Kidney (tissue), 14 donors: Measurements from ENCODE around the gene RPUSD1. TPM values are rescaled to one million over a fixed set of nuclear protein-coding genes. Genes with fewer than 3 reads are reported as not detected.

ENCODE experiments used
- DNase-seq, 5 donors: peaks; one replicate each; pipeline ENCODE4 v3.0.0-alpha.2; 2013 to 2020
- FAIRE-seq: peaks from 2 replicates; lab custom pipeline; 2012; peaks lifted over from hg19 to GRCh38; lab: Jason Lieb, UNC
- H3K27ac ChIP-seq, 2 donors: one replicate each; pipeline ENCODE4 v1.7.0; 2013; ENCODE audit warnings: low read depth in 2 of 2, low read length in 2 of 2, inconsistent platforms in 1 of 2
- H3K27me3 ChIP-seq: one replicate; pipeline ENCODE4 v1.7.1; 2013; ENCODE audit warnings: low read length, inconsistent platforms; ENCODE audit not compliant: control insufficient read depth, insufficient read depth
- H3K36me3 ChIP-seq, 3 donors: one replicate each; pipeline versions ENCODE4 v1.7.0 to v1.7.1; 2013; ENCODE audit warnings: low read length in 3 of 3, control low read depth in 1 of 3, inconsistent platforms in 1 of 3; ENCODE audit not compliant: insufficient read depth in 3 of 3, control insufficient read depth in 2 of 3
- H3K4me1 ChIP-seq, 3 donors: one replicate each; pipeline versions ENCODE4 v1.7.0 to v1.7.1; 2013; ENCODE audit warnings: low read length in 3 of 3, inconsistent platforms in 1 of 3, low read depth in 1 of 3; ENCODE audit not compliant: control insufficient read depth in 2 of 3, insufficient read depth in 2 of 3
- H3K4me3 ChIP-seq, 3 donors: one replicate each; pipeline versions ENCODE4 v1.7.0 to v1.8.1; 2013; ENCODE audit warnings: low read length in 3 of 3, control low read depth in 1 of 3, inconsistent platforms in 1 of 3
- H3K9ac ChIP-seq, 3 donors: one replicate each; pipeline versions ENCODE4 v1.7.0 to v1.7.1; 2013; ENCODE audit warnings: low read length in 3 of 3, control low read depth in 1 of 3, inconsistent platforms in 1 of 3
- H3K9me3 ChIP-seq, 3 donors: one replicate each; pipeline versions ENCODE4 v1.7.0 to v1.7.1; 2013; ENCODE audit warnings: low read length in 3 of 3, control low read depth in 1 of 3, inconsistent platforms in 1 of 3; ENCODE audit not compliant: control insufficient read depth in 2 of 3, insufficient read depth in 1 of 3
- CTCF ChIP-seq: IDR thresholded peaks from 3 replicates; pipeline ENCODE4 v1.5.1; 2012; ENCODE audit warnings: mild to moderate bottlenecking, moderate library complexity, borderline replicate concordance; ENCODE audit not compliant: insufficient read depth; ENCODE audit errors: extremely low read depth
- intact Hi-C: fragments of 100-400 bp; cut with DNase I; formaldehyde crosslinking; loops from one replicate; pipeline ENCODE4 v1.11.1; 2022
- polyA plus RNA-seq: library from polyadenylated mRNA; stranded (reverse); fragments of 350-450 nt; fragmentation: Illumina TruSeq; extraction: RNeasy Lipid Tissue Mini Kit (QIAGEN cat#74804); gene quantifications from one replicate; pipeline ENCODE4 v1.2.3, GENCODE V29; 2014; ENCODE audit warnings: low read depth, low replicate concordance; ENCODE audit not compliant: insufficient read depth
- total RNA-seq: library from RNA; stranded (reverse); fragmentation: NEBNext Ultra II Directional; extraction: Animal tissue kit (Norgen Biotek cat#: 25700); gene quantifications from one replicate; pipeline ENCODE4 v1.2.1, GENCODE V29; 2021
- donor health status: control.
- donor health status: control.
- donor health status: control.
- donor health status: control.
- donor health status: control.
- donor health status: DM: yes; HTN: yes; CAD: no.
- donor health status: Normal renal cell carcinoma (clear cell type).

Gene RPUSD1
- total and polyA plus RNA-seq, 2 donors from 2014 or later, result 15.1 to 16.9 TPM

GRCh38 chr16:765488-765865 is 22.7 kb downstream of the RPUSD1 start:
- no peak overlapping the region for H3K9ac ChIP-seq
- FAIRE-seq (no peak), DNase-seq (peak in 2 of 5 donors; percentile 45 to 70)
- no peak overlapping the region for H3K4me3 ChIP-seq
- H3K36me3 ChIP-seq, result no peaks in the 10 kb centered on the region
- no peak for TF ChIP-seq CTCF
- intact Hi-C loops, result no loop called here
- H3K4me1 ChIP-seq, result no peaks in the 10 kb centered on the region
- no peak overlapping the region for H3K27ac ChIP-seq
- no peaks in the 10 kb centered on the region for H3K9me3 ChIP-seq
- no peaks in the 10 kb centered on the region for H3K27me3 ChIP-seq

- Histone ChIP-seq H3K9me3 (no peaks in the 10 kb centered on the region), H3K27me3 (no peaks in the 10 kb centered on the region), H3K27ac (no peak overlapping the region), H3K9ac (no peak overlapping the region), H3K4me1 (no peaks in the 10 kb centered on the region), H3K4me3 (no peak overlapping the region), H3K36me3 (no peaks in the 10 kb centered on the region)
- TF ChIP-seq CTCF, result no peak
- FAIRE-seq (no peak), DNase-seq (peak in 1 of 5 donors; percentile 44)
- intact Hi-C loops, result no loop called here
Observed at GRCh38 chr16:764848-765487, 23.2 kb downstream of the RPUSD1 start.

GRCh38 chr16:764184-764750 is 23.9 kb downstream of the RPUSD1 start:
- H3K9ac ChIP-seq, result no peak overlapping the region
- H3K27me3 ChIP-seq, result no peaks in the 10 kb centered on the region
- no peak overlapping the region for H3K27ac ChIP-seq
- H3K4me1 ChIP-seq, result no peaks in the 10 kb centered on the region
- no peaks in the 10 kb centered on the region for H3K9me3 ChIP-seq
- H3K36me3 ChIP-seq, result no peaks in the 10 kb centered on the region
- DNase-seq (peak in 1 of 5 donors; percentile 39), FAIRE-seq (no peak)
- intact Hi-C loops, result no loop called here
- no peak for TF ChIP-seq CTCF
- no peak overlapping the region for H3K4me3 ChIP-seq
